ENCODE results near the gene IFTAP. TPM values are rescaled to one million over a fixed set of nuclear protein-coding genes. Genes with fewer than 3 reads are reported as not detected.
A peak's percentile ranks its signal among the peaks of the same experiment; 100 is the strongest.

Gene IFTAP
- total and polyA plus RNA-seq, 10 of the 15 experiments (the other 5 are each of a cell fraction or from before 2014, with no cell fraction given): 0.32 to 1.0 (median 0.63) TPM; not detected in 2

- CTCF ChIA-PET: interaction anchor here (0.6 to 7.2 kb wide), 18 partner anchors 9 to 409 kb away, joined by 3 to 197 read pairs (median 4); no protein-coding TSS in a partner anchor
- Histone ChIP-seq H3K79me2 (ENCODE audit: control insufficient read depth, insufficient read depth, low read length) (no peaks in the 10 kb centered on the region), H3K27me3 (replicated peaks in 1 of 2; ENCODE audit: control insufficient read depth in 2 of 2, insufficient read depth in 2 of 2, low read length in 1 of 2) (no peaks in the 10 kb centered on the region), H2AFZ (ENCODE audit: control insufficient read depth, low read depth, low read length) (peak overlapping the region; percentile 61), H3K4me3 (no peak overlapping the region), H3K4me1 (ENCODE audit: control insufficient read depth, insufficient read depth, low read length) (peaks cover 5% of the 10 kb centered on the region; the same call in 1 of the 2 replicates), H3K9ac (ENCODE audit: control insufficient read depth, insufficient read depth, low read length) (no peak overlapping the region), H3K27ac (ENCODE audit: control insufficient read depth, insufficient read depth) (no peak overlapping the region), H3K36me3 (ENCODE audit: control insufficient read depth in 2 of 2, insufficient read depth in 2 of 2, low read length in 1 of 2) (no peaks in the 10 kb centered on the region), H4K20me1 (ENCODE audit: control insufficient read depth, insufficient read depth) (no peaks in the 10 kb centered on the region), H3K9me3 (replicated peaks; ENCODE audit: control insufficient read depth, insufficient read depth, low read length) (no peaks in the 10 kb centered on the region), H3K4me2 (ENCODE audit: control insufficient read depth, insufficient read depth) (peak overlapping the region; percentile 51; the same call in 1 of the 2 replicates)
- SMC1A ChIA-PET (ENCODE audit: uncharacterized antibody, unreplicated experiment): interaction anchor here (0.9 to 3.9 kb wide), 10 partner anchors 8 to 139 kb away, joined by 3 to 66 read pairs (median 4); no protein-coding TSS in a partner anchor
- FAIRE-seq (peak; percentile 38), ATAC-seq (peak; percentile 94), DNase-seq (ENCODE audit: low read depth, low spot score) (peak; percentile 41)
- POLR2A ChIA-PET: no interaction called here
- intact Hi-C loops (cut with micrococcal nuclease; ENCODE audit: unreplicated experiment): loop anchor here (1.0 to 2.0 kb wide), 2 partner anchors 45 to 116 kb away; no protein-coding TSS in a partner anchor
- BruUV-seq (replicated peaks): no TSS peak
- in situ Hi-C loops (cut with MboI): no loop called here
- 28% methylated on average over 5 of the region's 5 CpGs for WGBS (ENCODE audit: insufficient coverage, insufficient replicate concordance, low lambda C conversion rate, missing lambda C conversion rate)
- RAD21 ChIA-PET (ENCODE audit: unreplicated experiment): interaction anchor here (0.7 to 3.6 kb wide), 8 partner anchors 26 to 167 kb away, joined by 3 to 59 read pairs (median 6); no protein-coding TSS in a partner anchor
- TF ChIP-seq MEF2A (IDR thresholded peaks at IDR 0.05; ENCODE audit: insufficient read depth, low read depth, low read length) (0 out of 2 replicates have a peak, but pooled peaks have one; percentile 5), ZNF687 (IDR thresholded peaks at IDR 0.05) (no peak), NKRF (conservative IDR thresholded peaks at IDR 0.05) (no peak), PAX5 (IDR thresholded peaks at IDR 0.05; ENCODE audit: borderline replicate concordance, low read depth, low read length) (no peak), SMARCA5 (IDR thresholded peaks at IDR 0.05) (0 out of 2 replicates have a peak, but pooled peaks have one; percentile 16), SPI1 (IDR thresholded peaks at IDR 0.05; ENCODE audit: borderline replicate concordance, insufficient read depth, low read depth, low read length) (no peak), ZNF207 (IDR thresholded peaks at IDR 0.05; ENCODE audit: borderline replicate concordance) (no peak), CTCF (IDR thresholded peaks at IDR 0.05 in 2 of 3, conservative IDR thresholded peaks at IDR 0.05 in 1 of 3; ENCODE audit: control insufficient read depth in 2 of 3, extremely low read depth in 1 of 3, insufficient read depth in 1 of 3, low read depth in 3 of 3, low read length in 3 of 3) (peak; percentile 72 to 96 (median 90))
- TF ChIP-seq, protein P1, sequence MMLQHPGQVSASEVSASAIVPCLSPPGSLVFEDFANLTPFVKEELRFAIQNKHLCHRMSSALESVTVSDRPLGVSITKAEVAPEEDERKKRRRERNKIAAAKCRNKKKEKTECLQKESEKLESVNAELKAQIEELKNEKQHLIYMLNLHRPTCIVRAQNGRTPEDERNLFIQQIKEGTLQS (IDR thresholded peaks at IDR 0.05; ENCODE audit: borderline replicate concordance, extremely low read depth, low read depth, low read length): no peak
- TF ChIP-seq, protein P2, sequence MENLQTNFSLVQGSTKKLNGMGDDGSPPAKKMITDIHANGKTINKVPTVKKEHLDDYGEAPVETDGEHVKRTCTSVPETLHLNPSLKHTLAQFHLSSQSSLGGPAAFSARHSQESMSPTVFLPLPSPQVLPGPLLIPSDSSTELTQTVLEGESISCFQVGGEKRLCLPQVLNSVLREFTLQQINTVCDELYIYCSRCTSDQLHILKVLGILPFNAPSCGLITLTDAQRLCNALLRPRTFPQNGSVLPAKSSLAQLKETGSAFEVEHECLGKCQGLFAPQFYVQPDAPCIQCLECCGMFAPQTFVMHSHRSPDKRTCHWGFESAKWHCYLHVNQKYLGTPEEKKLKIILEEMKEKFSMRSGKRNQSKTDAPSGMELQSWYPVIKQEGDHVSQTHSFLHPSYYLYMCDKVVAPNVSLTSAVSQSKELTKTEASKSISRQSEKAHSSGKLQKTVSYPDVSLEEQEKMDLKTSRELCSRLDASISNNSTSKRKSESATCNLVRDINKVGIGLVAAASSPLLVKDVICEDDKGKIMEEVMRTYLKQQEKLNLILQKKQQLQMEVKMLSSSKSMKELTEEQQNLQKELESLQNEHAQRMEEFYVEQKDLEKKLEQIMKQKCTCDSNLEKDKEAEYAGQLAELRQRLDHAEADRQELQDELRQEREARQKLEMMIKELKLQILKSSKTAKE (IDR thresholded peaks at IDR 0.05; ENCODE audit: low read depth, poor library complexity, severe bottlenecking): no peak
These were observed 108.2 kb downstream of the IFTAP start for GRCh38 chr11:36702330-36703054.
